OCI-LY1 (cell line): ENCODE data around the gene PRR15L.
A peak's percentile ranks its signal among the peaks of the same experiment; 100 is the strongest.

Source experiments
- H2AFZ ChIP-seq: fragments of 200-600 bp; sonication (generic), shearing (Covaris generic); 2 replicates; pipeline ENCODE4 v1.6.0; 2014; ENCODE audit warnings: antibody characterized with exemption, mild to moderate bottlenecking, low read length
- H3F3A ChIP-seq: fragments of 200-600 bp; sonication (generic), shearing (Covaris generic); 2 replicates; pipeline ENCODE4 v1.6.0; 2014; ENCODE audit warnings: mild to moderate bottlenecking, antibody characterized with exemption, low read length, moderate library complexity; ENCODE audit not compliant: insufficient read depth
- H3K27ac ChIP-seq: fragments of 200-600 bp; sonication (generic); 2 replicates; pipeline ENCODE4 v1.5.1; 2014; ENCODE audit warnings: low read length, mixed run types, mild to moderate bottlenecking, low read depth; ENCODE audit not compliant: poor library complexity, severe bottlenecking
- H3K27me3 ChIP-seq: fragments of 200-600 bp; sonication (generic); 2 replicates; pipeline ENCODE4 v1.6.0; 2014; ENCODE audit warnings: antibody characterized with exemption, mild to moderate bottlenecking, low read length, moderate library complexity; ENCODE audit not compliant: insufficient read depth
- H3K36me3 ChIP-seq: fragments of 200-600 bp; sonication (generic); 2 replicates; pipeline ENCODE4 v1.6.1; 2014; ENCODE audit warnings: mild to moderate bottlenecking, antibody characterized with exemption, low read length, moderate library complexity, mixed read lengths; ENCODE audit not compliant: insufficient read depth
- H3K4me1 ChIP-seq: fragments of 200-600 bp; sonication (generic); 2 replicates; pipeline ENCODE4 v1.5.1; 2014; ENCODE audit warnings: mild to moderate bottlenecking, low read length, moderate library complexity; ENCODE audit not compliant: insufficient read depth, severe bottlenecking
- H3K4me2 ChIP-seq: fragments of 200-600 bp; sonication (generic), shearing (Covaris generic); 2 replicates; pipeline ENCODE4 v1.6.1; 2014; ENCODE audit warnings: low read length
- H3K4me3 ChIP-seq: fragments of 200-600 bp; sonication (generic); 2 replicates; pipeline ENCODE4 v1.5.1; 2014; ENCODE audit warnings: low read length, low read depth, mild to moderate bottlenecking, mixed read lengths; ENCODE audit not compliant: poor library complexity, severe bottlenecking
- H3K79me2 ChIP-seq: fragments of 200-600 bp; shearing (Covaris generic); 2 replicates; pipeline ENCODE4 v1.6.1; 2016; ENCODE audit warnings: mixed run types, low read length, mixed read lengths; ENCODE audit not compliant: insufficient read depth
- H3K9ac ChIP-seq: fragments of 200-600 bp; sonication (generic), shearing (Covaris generic); 2 replicates; pipeline ENCODE4 v1.6.1; 2014; ENCODE audit warnings: mild to moderate bottlenecking, low read length, mixed read lengths
- H3K9me2 ChIP-seq: fragments of 200-600 bp; sonication (generic), shearing (Covaris generic); 2 replicates; pipeline ENCODE4 v1.6.1; 2014; ENCODE audit warnings: low read depth, mild to moderate bottlenecking, low read length, mixed read lengths
- H3K9me3 ChIP-seq: fragments of 200-600 bp; shearing (Covaris generic); 2 replicates; pipeline ENCODE4 v1.6.1; 2014; ENCODE audit warnings: low read length, mixed read lengths
- H4K20me1 ChIP-seq: fragments of 200-600 bp; sonication (generic), shearing (Covaris generic); 2 replicates; pipeline ENCODE4 v1.6.0; 2016; ENCODE audit warnings: mild to moderate bottlenecking, low read length; ENCODE audit not compliant: insufficient read depth
- EZH2 ChIP-seq: fragments of 200-600 bp; sonication (generic), shearing (Covaris generic); IDR thresholded peaks from 2 replicates; pipeline ENCODE4 v1.8.0; 2017; ENCODE audit warnings: borderline replicate concordance, mixed run types, mild to moderate bottlenecking, antibody characterized with exemption, low read length, moderate library complexity, mixed read lengths
- TF ChIP-seq, protein P1 (sequence below): fragments of 200-600 bp; sonication (generic), shearing (Covaris generic); IDR thresholded peaks from 2 replicates; pipeline ENCODE4 v1.5.1; 2017; ENCODE audit warnings: mild to moderate bottlenecking, antibody characterized with exemption, low read length, moderate library complexity, mixed read lengths

Gene PRR15L

DNA sequence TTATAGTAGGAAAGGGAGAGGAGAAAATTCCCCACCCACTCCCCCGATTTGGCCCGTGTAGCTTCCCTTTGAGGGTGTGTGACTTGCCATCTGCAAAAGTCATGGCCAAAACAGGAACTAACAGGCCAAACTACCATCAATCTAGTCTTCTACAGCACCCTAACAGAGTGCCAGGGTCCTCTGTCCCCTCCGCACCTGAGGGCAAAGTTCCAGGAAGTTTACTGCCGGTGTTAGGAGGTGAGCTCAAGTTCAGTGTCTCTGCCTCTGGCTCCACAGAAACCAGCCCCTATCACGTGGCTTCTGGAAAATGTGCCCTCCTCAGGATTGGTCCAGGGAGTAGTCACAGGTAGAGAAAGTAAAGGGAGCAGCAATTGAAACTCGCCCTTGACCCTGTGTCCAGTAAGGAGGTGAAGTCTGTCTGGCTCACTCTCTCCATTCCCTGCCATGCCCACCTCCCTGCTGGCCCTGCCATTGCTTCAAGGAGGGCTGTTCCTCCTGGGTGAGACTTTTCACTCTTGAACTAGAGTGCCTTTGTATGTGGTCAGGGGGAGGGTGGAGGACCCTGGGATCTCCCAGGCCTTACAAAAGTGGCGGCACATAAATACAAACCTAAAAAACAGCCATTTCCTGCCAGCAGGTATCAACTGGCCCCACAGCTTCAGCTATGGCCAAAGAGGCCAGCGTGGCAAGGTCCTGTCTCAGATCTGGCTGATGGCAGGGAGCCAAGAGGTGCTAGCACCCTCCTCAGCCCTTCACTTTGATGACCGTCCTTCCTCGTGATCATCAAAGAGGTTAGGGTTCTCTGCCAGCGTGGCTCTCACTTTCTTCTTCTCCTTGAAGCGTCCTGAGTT lies 5.3 kb downstream of the PRR15L start:
- Histone ChIP-seq H3K36me3 (peaks cover 29% of the 10 kb centered on the region), H2AFZ (no peak overlapping the region), H4K20me1 (no peaks in the 10 kb centered on the region), H3K4me2 (no peak overlapping the region), H3K9me3 (no peaks in the 10 kb centered on the region), H3K27me3 (no peaks in the 10 kb centered on the region), H3F3A (no peaks in the 10 kb centered on the region), H3K9ac (no peak overlapping the region), H3K4me1 (peaks cover 14% of the 10 kb centered on the region), H3K79me2 (no peaks in the 10 kb centered on the region), H3K4me3 (no peak overlapping the region), H3K27ac (no peak overlapping the region), H3K9me2 (no peaks in the 10 kb centered on the region)
- TF ChIP-seq, protein P1, sequence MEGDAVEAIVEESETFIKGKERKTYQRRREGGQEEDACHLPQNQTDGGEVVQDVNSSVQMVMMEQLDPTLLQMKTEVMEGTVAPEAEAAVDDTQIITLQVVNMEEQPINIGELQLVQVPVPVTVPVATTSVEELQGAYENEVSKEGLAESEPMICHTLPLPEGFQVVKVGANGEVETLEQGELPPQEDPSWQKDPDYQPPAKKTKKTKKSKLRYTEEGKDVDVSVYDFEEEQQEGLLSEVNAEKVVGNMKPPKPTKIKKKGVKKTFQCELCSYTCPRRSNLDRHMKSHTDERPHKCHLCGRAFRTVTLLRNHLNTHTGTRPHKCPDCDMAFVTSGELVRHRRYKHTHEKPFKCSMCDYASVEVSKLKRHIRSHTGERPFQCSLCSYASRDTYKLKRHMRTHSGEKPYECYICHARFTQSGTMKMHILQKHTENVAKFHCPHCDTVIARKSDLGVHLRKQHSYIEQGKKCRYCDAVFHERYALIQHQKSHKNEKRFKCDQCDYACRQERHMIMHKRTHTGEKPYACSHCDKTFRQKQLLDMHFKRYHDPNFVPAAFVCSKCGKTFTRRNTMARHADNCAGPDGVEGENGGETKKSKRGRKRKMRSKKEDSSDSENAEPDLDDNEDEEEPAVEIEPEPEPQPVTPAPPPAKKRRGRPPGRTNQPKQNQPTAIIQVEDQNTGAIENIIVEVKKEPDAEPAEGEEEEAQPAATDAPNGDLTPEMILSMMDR, result no peak
- no peak for TF ChIP-seq EZH2

- Histone ChIP-seq H2AFZ (no peak overlapping the region), H3F3A (no peaks in the 10 kb centered on the region), H3K4me3 (no peak overlapping the region), H3K27me3 (no peaks in the 10 kb centered on the region), H3K4me1 (peaks cover 14% of the 10 kb centered on the region), H3K9me3 (no peaks in the 10 kb centered on the region), H4K20me1 (no peaks in the 10 kb centered on the region), H3K9me2 (no peaks in the 10 kb centered on the region), H3K79me2 (no peaks in the 10 kb centered on the region), H3K9ac (no peak overlapping the region), H3K36me3 (peaks cover 42% of the 10 kb centered on the region), H3K27ac (no peak overlapping the region), H3K4me2 (no peak overlapping the region)
- no peak for TF ChIP-seq EZH2
- TF ChIP-seq, protein P1, result no peak
Measured at GRCh38 chr17:47950448-47950847, 7.2 kb downstream of the PRR15L start.

DNA sequence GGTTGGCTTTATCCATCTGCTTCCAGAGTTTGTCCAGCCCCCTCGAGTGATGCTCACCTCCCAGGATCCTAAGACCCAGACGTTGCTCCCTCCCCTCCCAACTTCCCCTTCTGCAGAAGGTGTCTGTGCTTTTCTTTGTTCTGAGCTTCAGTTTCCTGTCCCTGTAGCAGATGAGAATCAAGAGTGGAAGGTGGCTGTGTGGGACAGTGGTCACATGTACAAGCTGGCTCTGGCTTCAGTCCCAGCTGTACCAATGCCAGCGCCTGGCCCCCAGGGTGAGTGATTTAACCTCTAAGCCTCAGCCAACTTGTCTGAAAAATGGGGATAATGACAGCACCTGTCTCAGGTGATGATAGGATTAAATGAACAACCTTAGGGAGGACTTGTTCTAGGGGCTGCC lies 7.7 kb downstream of the PRR15L start:
- Histone ChIP-seq H2AFZ (no peak overlapping the region), H4K20me1 (no peaks in the 10 kb centered on the region)

More for the DNA sequence above, 7.7 kb downstream of the PRR15L start:
- no peak overlapping the region for H3K4me3 ChIP-seq
- H3K4me1 ChIP-seq, result peaks cover 16% of the 10 kb centered on the region
- no peaks in the 10 kb centered on the region for H3K9me2 ChIP-seq
- H3K36me3 ChIP-seq, result peaks cover 47% of the 10 kb centered on the region
- H3K27me3 ChIP-seq, result no peaks in the 10 kb centered on the region
- H3K9ac ChIP-seq, result no peak overlapping the region; the same call in 1 of the 2 replicates
- H3F3A ChIP-seq, result no peaks in the 10 kb centered on the region
- H3K9me3 ChIP-seq, result no peaks in the 10 kb centered on the region
- H3K4me2 ChIP-seq, result peak overlapping the region; percentile 57; the same call in 1 of the 2 replicates
- H3K79me2 ChIP-seq, result no peaks in the 10 kb centered on the region
- TF ChIP-seq, protein P1, result no peak
- TF ChIP-seq EZH2, result no peak
- no peak overlapping the region for H3K27ac ChIP-seq
